ENCODE results near the gene KRT25. TPM values are rescaled to one million over a fixed set of nuclear protein-coding genes. Genes with fewer than 3 reads are reported as not detected.

Gene KRT25
- total and polyA plus RNA-seq, 2 of the 8 experiments (the other 6 are each of a cell fraction or from before 2014, with no cell fraction given): not detected

DNA sequence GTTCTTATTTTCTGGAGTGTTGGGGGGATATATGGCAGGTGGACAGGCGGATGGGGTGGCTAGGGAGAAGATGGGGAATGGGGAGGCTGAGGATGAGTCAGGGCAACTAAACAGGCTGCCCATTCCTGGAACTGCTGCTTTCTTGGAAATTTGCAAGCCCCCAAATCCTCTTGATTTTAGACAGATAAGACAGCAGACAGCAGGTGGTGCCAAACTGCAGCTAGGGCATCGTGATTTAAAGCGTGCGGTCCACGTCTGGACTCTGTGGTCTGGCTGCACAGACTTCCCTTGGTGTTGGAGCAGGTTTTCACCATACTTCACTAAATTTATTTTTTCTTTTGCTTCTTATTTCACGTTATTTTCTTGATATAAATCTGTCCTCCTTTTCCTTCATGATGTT lies 40.7 kb downstream of the KRT25 start (continued):
- no peak for TF ChIP-seq EP300 (IDR thresholded peaks at IDR 0.05; ENCODE audit: borderline replicate concordance in 1 of 2, low read depth in 2 of 2, low read length in 2 of 2)
- TF ChIP-seq, protein P1, sequence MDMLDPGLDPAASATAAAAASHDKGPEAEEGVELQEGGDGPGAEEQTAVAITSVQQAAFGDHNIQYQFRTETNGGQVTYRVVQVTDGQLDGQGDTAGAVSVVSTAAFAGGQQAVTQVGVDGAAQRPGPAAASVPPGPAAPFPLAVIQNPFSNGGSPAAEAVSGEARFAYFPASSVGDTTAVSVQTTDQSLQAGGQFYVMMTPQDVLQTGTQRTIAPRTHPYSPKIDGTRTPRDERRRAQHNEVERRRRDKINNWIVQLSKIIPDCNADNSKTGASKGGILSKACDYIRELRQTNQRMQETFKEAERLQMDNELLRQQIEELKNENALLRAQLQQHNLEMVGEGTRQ (IDR thresholded peaks at IDR 0.05; ENCODE audit: low read length): no peak
